GM18502 (cell line): Measurements from ENCODE around the gene FLVCR2.
A peak's percentile ranks its signal among the peaks of the same experiment; 100 is the strongest.

Experiments used
- ATAC-seq: cut with Tn5 transposase; IDR thresholded peaks from one replicate; pipeline ENCODE4 v1.9.1; 2021; ENCODE audit warnings: mild to moderate bottlenecking; ENCODE audit not compliant: unreplicated experiment, poor library complexity

The FLVCR2 gene, protein sequence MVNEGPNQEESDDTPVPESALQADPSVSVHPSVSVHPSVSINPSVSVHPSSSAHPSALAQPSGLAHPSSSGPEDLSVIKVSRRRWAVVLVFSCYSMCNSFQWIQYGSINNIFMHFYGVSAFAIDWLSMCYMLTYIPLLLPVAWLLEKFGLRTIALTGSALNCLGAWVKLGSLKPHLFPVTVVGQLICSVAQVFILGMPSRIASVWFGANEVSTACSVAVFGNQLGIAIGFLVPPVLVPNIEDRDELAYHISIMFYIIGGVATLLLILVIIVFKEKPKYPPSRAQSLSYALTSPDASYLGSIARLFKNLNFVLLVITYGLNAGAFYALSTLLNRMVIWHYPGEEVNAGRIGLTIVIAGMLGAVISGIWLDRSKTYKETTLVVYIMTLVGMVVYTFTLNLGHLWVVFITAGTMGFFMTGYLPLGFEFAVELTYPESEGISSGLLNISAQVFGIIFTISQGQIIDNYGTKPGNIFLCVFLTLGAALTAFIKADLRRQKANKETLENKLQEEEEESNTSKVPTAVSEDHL

DNA sequence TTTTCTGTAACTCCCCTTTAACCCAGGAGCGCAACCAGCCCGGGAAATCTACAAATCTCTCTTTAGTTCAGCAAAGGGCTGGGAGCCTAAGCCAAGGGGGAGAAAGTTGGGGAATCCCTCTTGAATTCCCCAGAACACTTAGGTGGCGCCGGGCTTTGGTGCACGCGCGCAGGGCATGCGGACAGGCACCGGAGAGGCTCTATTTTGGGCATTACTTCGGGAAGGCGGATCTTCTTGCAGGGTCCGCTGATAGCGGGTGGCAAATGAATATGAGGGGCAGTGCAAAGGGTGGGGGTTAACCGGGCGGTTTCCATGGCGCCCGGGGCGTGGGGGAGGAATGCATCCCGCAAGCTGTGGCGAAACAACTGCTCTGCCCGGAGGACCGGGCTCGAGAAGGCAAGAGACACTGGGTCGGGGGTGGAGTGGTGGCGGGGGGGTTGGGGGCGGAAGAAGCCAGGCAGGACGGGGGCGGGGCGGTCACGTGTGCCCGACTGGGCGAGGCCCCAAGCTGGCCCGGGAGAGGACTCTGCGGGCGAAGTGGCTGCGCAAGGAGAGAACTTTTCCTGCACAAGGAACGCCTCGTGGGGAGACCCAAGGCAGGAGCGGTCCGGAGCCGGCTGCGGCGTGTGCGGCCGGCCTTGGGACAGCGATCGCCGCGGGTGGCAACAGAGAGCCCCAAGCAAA is at the start of gene FLVCR2:
Gene FLVCR2 (plus strand): TSS at position 519 of the 684 bp plus-strand sequence. CDS start 353 bp downstream, outside the sequence.
- ATAC-seq, result peak; percentile 42

GRCh38 chr14:75531256-75531655 is 47.2 kb upstream of the FLVCR2 start:
- no peak for ATAC-seq

- no peak for ATAC-seq
Observed at GRCh38 chr14:75531660-75532317, 46.6 kb upstream of the FLVCR2 start.

DNA sequence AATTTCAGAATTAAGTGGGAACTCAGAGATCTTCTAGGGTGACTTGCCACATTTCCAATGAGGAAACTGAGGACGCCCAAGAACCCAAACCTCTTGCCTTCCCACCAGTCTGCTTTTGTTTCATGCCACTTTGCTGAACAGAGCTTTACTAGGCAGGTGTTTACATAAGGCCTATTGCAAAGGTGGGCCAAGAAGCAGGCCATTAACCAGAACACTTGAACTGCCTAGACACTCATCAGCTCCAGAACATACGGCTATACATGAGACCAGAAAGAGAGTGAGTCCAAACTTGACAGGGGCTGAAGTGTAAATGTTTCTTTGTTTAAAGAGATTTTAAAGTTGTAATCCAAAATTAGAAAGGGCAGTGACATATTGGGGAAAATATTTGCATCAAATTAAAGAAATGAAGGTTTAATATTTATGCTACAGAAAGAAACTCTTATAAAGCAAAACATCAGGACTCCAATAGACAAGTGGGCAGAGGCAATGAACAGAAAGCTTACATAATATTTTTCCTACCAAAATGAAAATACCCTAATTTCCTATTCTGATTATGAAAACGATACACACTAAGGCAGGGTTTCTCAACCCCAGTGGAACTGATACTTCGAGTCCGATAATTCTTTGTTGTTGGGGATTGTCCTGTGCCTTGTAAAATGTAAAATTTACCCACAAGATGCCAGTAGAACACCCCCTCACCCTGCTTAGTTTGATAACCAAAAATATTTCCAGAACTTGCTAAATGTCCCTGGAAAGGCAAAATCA is 44.4 kb upstream of the FLVCR2 start:
- ATAC-seq, result no peak

- ATAC-seq, result no peak
Observed at GRCh38 chr14:75535164-75535898, 43.1 kb upstream of the FLVCR2 start.

- no peak for ATAC-seq
Observed at GRCh38 chr14:75537071-75537470, 41.3 kb upstream of the FLVCR2 start.

- ATAC-seq, result no peak
Observed at GRCh38 chr14:75539162-75539560, 39.3 kb upstream of the FLVCR2 start.

- ATAC-seq, result peak; percentile 56
Observed at GRCh38 chr14:75539561-75540478, 38.6 kb upstream of the FLVCR2 start.

DNA sequence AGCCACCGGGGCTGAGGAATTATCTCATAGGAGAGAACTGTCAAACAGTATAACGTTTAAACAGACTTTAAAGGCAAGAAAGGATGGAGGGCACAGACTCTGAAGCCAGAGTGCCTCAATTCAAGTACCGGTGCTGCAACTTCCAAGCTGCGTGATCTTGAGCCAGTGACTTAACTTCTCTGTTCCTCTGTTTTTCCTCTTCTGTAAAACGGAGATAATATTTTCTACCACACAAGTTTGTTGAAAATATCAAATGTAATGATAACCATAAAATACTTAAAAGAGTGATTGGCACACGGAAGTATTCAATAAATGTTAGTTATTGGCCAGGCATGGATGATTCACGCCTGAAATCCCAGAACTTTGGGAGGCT is 38.0 kb upstream of the FLVCR2 start:
- ATAC-seq, result no peak

DNA sequence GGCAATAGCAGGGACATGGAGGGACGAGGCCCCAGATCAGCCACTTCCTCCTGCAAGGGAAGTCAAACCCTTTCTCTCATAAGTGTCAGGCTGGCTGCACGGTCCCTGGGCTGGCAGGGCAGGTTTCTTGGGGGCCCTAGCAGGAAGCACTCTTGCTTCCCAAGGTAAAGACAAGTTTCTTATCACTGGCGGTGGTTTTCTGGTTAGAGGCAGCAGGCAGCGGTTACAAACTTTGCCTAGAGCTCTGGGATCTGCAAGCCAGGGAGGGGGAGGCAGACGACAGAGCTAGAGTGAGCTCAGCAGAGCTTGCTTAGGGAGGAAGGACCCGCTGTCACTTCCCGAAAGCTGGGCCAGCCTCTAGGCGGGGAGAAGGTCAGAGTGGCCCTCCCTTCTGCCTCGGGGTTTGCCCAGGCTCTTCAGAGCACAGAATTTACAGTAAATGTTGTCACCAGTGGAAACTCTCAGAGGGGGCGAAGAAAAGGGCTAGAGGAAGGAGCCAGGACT is 35.8 kb upstream of the FLVCR2 start:
- peak; percentile 57 for ATAC-seq

- ATAC-seq, result peak; percentile 1
Observed at GRCh38 chr14:75543253-75543652, 35.2 kb upstream of the FLVCR2 start.

- ATAC-seq, result no peak
Observed at GRCh38 chr14:75543786-75544185, 34.6 kb upstream of the FLVCR2 start.

DNA sequence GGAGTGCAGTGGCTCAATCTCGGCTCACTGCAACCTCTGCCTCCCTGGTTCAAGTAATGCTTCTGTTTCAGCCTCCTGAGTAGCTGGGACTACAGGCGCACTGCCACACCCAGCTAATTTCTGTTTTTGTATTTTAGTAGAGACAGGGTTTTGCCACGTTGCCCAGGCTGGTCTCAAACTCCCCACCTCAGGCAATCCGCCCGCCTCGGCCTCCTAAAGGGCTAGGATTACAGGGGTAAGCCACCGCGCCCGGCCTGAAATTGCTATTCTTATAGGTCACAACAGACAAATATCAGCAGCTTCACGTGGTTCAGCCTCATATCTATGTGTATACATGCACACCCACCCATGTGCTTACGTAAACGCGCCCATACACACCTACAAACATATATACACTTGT is 32.5 kb upstream of the FLVCR2 start:
- ATAC-seq, result no peak

GRCh38 chr14:75547552-75548250 is 30.7 kb upstream of the FLVCR2 start:
- no peak for ATAC-seq

DNA sequence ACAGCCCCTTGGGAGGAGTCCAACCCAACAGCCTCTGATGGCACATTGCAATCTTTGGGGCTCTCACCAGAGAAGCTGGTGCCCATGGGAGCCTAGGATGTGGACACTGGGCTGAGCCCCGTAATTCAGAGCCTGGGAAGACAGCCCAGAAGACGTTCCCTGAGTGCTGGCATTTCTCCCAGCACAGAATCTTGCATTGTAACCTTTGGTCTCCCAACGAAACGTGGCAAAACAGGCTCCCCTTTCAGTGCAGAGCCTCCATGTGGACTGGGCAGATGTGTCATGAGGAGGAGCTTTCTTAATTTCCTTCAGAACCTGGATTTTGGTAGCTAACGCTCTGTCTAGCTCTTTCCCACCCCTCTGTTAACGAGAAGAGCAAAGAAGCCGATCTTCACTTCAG is 29.9 kb upstream of the FLVCR2 start:
- ATAC-seq, result no peak

GRCh38 chr14:75549169-75549568 is 29.3 kb upstream of the FLVCR2 start:
- ATAC-seq, result peak; percentile 72

GRCh38 chr14:75551021-75551420 is 27.4 kb upstream of the FLVCR2 start:
- ATAC-seq, result no peak

GRCh38 chr14:75553157-75553556 is 25.3 kb upstream of the FLVCR2 start:
- ATAC-seq, result no peak
